HFF-Myc (cell line): ENCODE measurements around the gene PPIP5K2.
A peak's percentile ranks its signal among the peaks of the same experiment; 100 is the strongest.

Source experiments
- DNase-seq: peaks from one replicate; pipeline ENCODE4 v3.0.0-alpha.2; 2011; ENCODE audit warnings: low read depth; ENCODE audit errors: extremely low read depth
- H3K4me3 ChIP-seq: replicated peaks from 2 replicates; pipeline ENCODE4 v1.5.1; 2011; ENCODE audit warnings: low read depth, mild to moderate bottlenecking, control low read depth, low read length
- CTCF ChIP-seq: IDR thresholded peaks from 2 replicates; pipeline ENCODE4 v1.5.1; 2012; ENCODE audit warnings: mild to moderate bottlenecking, low read depth, low read length, control low read depth; ENCODE audit errors: missing control alignments

PPIP5K2 gene

GRCh38 chr5:103119070-103119764, 884 bp upstream of the PPIP5K2 start:
- DNase-seq: no peak
- no peak for TF ChIP-seq CTCF
- peak overlapping the region; percentile 81 for H3K4me3 ChIP-seq

- TF ChIP-seq CTCF: no peak
- peak overlapping the region; percentile 81 for H3K4me3 ChIP-seq
- DNase-seq: no peak
These were observed 603 bp downstream of the PPIP5K2 start for GRCh38 chr5:103120607-103121200.

GRCh38 chr5:103122242-103122641, 2.1 kb downstream of the PPIP5K2 start:
- TF ChIP-seq CTCF: no peak
- DNase-seq: no peak
- peak overlapping the region; percentile 81; the same call in 1 of the 2 replicates for H3K4me3 ChIP-seq

- no peak for TF ChIP-seq CTCF
- no peak overlapping the region for H3K4me3 ChIP-seq
These were observed 6.5 kb downstream of the PPIP5K2 start for GRCh38 chr5:103126557-103126956.

GRCh38 chr5:103127292-103127817, 7.3 kb downstream of the PPIP5K2 start:
- no peak for TF ChIP-seq CTCF
- H3K4me3 ChIP-seq: no peak overlapping the region
- no peak for DNase-seq

More at GRCh38 chr5:103126557-103126956, 6.5 kb downstream of the PPIP5K2 start:
- no peak for DNase-seq

- no peak for TF ChIP-seq CTCF
These were observed 8.1 kb downstream of the PPIP5K2 start for GRCh38 chr5:103128202-103128601.

GRCh38 chr5:103132684-103133083, 12.6 kb downstream of the PPIP5K2 start:
- no peak overlapping the region for H3K4me3 ChIP-seq
- no peak for TF ChIP-seq CTCF
- no peak for DNase-seq

More at GRCh38 chr5:103128202-103128601, 8.1 kb downstream of the PPIP5K2 start:
- no peak for DNase-seq
- no peak overlapping the region for H3K4me3 ChIP-seq
